ENCODE data around the gene PARVA. TPM values are rescaled to one million over a fixed set of nuclear protein-coding genes. Genes with fewer than 3 reads are reported as not detected.

PARVA gene
- total RNA-seq, 1 experiment from 2014 or later: 9.9 TPM

DNA sequence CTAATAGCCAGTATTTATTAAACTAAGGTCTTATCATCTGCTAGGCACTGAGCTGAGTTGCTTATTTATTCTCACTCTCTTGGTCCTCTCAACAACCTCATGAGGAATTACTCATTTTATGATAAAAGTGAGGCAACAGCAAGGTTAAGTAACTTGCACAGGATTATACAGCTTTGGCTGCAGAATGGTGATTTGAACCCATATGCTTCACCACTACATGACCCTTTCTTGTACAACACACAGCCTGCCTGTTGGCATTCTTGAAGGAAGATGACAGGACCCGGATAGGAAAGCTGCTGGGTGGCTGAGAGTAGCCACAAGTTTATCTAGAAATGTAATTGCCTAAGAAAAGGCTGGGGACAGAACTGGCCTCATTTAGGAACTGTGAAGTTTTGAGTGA is 5.3 kb upstream of the PARVA start:
- in situ Hi-C loops (cut with HindIII; ENCODE audit: low sequenced_read_pairs): no loop called here
- DNase-seq (ENCODE audit: low spot score): no peak

DNA sequence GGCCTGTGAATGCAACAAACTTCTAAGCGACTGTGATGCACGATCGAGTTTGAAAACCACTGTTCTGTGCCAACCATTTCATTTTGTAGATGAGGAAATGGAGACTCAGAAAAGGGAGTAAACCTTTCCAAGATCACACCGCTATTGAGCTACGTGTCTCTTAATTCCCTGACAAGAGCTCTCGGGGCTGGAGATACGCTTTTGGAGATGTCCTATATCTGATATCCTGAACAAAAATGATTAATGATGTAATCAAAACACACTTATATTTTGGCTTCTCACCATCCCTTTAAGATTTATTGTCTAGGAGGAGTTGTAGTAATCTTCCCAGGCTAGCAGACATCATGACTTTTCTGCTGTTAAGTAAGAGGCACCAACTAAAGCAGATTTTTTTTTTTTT is 1.7 kb upstream of the PARVA start:
- in situ Hi-C loops (cut with HindIII; ENCODE audit: low sequenced_read_pairs): no loop called here
- DNase-seq (ENCODE audit: low spot score): no peak

DNA sequence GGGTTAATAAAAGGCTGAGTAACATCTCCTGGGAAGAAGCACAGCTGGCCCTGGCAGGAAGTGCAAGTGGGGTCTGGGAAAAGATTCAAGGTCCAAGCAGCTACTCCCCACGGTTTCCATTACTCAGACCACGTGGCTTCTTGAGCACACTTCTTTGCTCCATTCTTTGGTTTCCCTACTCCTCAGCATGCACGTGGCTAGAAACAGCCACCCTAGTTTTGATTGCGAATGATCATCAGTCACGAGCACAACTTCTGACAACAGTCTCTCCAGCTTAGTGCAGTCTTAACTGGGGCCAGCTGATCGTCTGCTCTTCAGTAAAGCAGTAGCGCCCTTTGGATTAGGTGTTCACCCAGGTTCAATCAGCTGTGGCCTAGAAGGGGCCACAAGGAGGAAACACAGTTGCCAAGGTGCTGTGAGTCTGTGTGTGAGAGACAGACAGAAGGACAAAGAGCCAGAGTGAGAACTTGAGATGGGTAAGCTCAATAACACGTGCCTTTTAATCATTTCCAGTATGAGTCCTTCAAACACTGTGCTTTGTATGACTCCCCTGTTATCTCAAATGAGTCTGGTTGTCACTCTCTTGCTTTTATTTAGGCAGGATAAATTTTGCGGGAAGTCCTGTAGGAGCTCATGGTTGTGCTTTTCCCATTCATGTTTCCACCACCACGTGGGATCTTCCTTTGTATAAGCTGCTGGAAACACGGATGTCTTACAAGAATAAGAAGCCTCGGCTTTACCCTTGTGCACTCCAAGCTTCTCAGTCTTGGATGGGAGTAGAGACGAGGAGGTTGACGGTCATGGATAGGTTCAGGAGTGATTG is 901 bp upstream of the PARVA start:
- in situ Hi-C loops (cut with HindIII; ENCODE audit: low sequenced_read_pairs): no loop called here
- peak; percentile 43 for DNase-seq (ENCODE audit: low spot score)

DNA sequence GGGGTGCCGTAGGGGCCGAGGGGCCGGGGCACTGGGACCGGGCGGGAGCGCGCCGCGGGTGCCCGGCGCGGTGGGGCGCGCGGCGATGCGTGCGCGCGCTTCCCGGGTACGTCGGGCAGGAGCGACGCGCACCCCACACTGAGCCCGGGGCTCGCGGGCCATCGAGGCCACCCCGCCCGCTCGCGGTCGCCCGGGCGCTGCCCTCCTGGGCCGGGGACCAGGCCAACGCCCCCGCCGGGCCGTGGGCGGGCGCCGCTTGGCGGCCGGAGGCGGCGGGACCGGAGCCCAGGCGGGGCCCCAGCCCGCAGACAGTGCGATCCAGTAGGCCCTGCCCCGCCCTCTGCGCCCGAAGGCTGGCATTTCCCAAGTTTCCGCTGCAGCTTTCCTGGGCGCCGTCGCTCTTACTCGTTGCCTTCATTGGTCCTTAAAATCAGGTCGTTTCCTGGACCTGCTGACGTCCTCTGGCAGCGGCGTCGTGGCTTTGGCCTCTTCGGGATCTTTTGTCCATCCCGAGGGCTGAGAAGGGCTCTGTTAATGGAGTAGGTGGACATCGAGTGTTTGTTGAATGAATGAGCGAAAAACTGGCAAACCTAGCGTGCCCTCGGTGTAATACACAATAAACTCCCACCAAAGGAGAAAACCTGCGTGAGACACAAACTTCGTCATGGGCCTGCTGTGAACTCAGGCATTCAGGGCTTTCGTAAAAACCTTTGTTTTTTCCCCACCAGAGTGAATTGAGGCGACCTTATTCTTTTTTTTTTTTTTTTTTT is 638 bp downstream of the PARVA start:
- in situ Hi-C loops (cut with HindIII; ENCODE audit: low sequenced_read_pairs): no loop called here
- peak; percentile 42 for DNase-seq (ENCODE audit: low spot score)

DNA sequence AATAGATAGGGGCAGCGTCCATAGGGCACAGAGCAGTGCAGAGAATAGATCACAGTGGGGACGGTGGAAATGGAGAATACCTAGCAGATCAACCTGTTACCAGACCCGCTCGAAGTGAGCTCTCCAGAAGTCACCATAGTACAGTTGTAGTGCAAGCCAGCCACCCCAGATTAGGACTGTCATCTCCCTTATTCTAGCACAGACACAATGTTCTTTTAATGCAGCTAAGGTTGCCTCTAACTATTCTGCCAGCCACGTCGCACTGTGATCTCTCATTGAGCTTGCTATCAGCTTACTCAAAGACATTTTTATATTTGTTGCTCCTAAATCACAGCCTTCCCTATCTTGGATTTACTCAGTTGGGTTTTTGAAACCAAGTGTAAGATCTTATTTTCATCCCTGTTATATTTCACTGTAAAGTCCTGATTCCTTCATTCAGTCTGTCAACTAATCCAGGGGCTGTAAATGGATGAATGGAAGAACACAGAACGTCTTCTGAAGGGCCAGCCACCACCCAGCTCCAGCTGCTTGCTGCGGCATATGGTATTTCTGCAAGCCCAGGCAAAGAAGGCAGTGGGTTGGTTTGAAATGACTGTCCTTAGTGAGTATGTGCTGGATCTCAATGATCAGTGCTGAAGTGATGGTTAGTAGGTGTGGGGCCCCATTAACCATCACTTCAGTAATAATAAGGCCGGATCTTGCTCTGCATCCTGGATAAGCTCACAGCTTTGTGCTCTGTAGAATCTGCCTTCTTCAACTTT is 3.4 kb downstream of the PARVA start:
- in situ Hi-C loops (cut with HindIII; ENCODE audit: low sequenced_read_pairs): no loop called here
- no peak for DNase-seq (ENCODE audit: low spot score)

DNA sequence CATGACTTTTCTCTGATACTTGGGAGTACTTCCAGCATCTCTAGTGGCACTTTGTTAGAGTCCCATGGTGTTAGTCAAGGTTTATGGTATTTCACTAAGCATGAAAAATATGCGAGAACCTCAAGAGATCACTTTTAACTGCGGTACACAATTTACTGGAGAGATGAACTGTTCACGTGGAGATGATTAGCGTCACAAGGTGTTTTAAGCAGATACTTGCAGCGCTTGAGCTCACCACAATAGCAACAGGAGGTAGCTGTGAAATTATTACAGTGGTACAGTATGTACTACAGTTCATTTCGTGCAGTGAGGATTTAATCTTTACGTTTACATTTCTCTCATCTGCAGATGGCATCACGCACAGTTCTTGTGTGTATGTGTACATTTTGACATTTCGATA is 4.5 kb downstream of the PARVA start:
- DNase-seq (ENCODE audit: low spot score): no peak
- in situ Hi-C loops (cut with HindIII; ENCODE audit: low sequenced_read_pairs): no loop called here

DNA sequence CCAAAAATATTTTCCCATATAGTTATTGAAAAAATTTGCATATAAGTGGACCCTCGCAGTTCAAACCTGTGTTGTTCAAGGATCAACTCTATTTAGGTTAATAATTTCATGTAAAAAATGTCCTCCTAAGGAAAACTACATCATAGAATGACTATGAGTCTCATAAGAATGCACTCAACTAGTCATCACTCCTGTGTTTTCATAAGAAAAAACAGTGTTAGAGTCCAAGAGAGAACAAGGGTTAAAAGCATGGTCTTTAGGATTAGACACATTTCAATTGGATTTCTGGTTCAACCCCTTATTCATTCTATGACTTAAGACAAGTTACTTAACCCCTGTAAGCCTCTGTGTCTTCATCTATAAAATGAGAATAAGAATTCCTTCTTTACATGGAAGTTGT is 5.1 kb downstream of the PARVA start:
- in situ Hi-C loops (cut with HindIII; ENCODE audit: low sequenced_read_pairs): no loop called here
- DNase-seq (ENCODE audit: low spot score): no peak

DNA sequence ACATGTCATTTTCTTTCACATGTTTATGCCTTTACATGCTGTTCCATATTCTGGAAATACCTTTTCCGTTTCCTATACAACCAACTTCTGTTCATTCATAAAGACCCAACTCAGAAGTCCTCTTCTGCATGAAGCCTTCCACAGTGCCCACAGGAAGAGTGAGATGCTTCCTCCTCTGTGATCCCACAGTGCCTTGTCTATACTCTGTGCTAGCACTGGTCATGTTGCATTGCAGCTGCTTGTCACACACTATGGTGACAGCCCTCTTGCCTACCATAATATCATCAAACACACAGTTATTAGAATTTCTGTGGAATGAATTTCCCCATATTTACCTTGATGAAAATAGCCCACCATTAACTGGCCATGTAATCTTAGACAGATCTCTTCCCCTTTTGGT is 8.9 kb downstream of the PARVA start:
- no peak for DNase-seq (ENCODE audit: low spot score)
- in situ Hi-C loops (cut with HindIII; ENCODE audit: low sequenced_read_pairs): no loop called here

DNA sequence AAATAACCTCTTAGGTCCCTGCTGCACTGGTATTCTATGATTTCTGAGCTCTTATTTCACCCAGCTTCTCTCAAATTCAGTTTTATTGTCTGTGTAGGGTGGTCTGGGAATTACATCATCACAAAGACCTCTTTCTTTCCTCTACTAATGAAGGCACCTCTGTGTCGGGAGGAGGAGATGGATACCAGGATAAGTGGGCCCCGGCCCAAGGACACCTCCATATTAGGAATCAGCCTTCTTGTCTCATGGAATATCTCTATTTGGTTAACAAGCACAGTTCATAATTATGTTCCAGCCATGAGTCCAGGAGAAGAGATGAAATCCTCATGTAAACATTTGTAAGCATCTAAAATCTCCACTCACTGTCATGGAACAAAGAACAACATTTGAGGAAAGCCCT is 9.4 kb downstream of the PARVA start:
- in situ Hi-C loops (cut with HindIII; ENCODE audit: low sequenced_read_pairs): no loop called here
- DNase-seq (ENCODE audit: low spot score): no peak

DNA sequence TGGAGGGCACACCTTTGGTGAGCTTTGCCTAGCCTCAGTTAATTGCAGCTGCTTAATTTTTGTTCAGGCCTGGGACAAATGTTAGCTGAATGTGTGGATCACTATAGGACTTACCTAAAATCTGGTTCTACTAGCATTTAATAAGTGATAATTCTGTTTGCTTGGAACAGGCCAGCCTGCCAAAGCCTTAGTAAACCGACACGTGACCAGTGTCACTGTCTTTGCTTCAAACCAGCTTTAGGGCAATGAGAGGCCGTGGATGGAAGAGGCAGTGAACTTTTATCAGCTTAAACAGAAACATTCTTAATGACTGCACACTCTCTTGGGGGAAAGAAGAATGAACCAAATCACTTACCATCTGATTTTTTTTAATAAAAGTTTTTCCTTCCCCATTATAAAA is 10.8 kb downstream of the PARVA start:
- DNase-seq (ENCODE audit: low spot score): no peak
- in situ Hi-C loops (cut with HindIII; ENCODE audit: low sequenced_read_pairs): no loop called here

DNA sequence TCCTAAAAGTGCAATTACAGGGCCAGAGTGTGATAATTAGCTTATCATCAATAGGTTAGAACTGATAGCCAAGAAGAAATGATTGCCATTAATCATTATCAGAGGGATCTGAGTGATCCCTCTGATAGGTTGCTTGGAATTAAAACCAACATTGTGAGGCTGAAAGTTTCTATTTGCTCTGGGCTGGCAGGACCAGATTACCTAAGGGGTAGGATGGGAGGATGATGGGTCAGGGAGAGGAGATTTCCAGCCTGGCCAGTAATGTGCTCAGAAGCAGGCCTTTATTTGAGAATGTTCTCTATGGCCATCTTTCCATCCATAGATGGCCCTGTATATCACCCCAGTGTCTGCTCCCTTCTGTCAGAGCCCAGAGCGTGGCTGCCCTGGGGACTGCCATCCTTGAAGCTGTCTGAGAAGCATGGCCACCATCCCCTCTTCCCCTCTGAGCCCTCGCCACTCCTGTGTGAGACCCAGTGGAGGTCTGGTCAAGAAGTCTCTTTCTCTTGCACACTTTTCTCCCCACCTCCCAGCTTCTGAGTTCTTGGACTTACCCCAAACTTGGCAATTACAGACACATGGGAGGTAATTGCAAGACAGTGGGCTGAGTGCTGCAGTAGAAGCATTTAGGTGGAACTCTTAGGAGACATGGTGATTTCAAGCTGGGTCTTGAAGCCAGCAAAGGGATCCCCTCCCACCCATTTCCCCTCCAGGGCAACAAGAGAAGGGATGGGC is 11.7 kb downstream of the PARVA start:
- in situ Hi-C loops (cut with HindIII; ENCODE audit: low sequenced_read_pairs): no loop called here
- no peak for DNase-seq (ENCODE audit: low spot score)

DNA sequence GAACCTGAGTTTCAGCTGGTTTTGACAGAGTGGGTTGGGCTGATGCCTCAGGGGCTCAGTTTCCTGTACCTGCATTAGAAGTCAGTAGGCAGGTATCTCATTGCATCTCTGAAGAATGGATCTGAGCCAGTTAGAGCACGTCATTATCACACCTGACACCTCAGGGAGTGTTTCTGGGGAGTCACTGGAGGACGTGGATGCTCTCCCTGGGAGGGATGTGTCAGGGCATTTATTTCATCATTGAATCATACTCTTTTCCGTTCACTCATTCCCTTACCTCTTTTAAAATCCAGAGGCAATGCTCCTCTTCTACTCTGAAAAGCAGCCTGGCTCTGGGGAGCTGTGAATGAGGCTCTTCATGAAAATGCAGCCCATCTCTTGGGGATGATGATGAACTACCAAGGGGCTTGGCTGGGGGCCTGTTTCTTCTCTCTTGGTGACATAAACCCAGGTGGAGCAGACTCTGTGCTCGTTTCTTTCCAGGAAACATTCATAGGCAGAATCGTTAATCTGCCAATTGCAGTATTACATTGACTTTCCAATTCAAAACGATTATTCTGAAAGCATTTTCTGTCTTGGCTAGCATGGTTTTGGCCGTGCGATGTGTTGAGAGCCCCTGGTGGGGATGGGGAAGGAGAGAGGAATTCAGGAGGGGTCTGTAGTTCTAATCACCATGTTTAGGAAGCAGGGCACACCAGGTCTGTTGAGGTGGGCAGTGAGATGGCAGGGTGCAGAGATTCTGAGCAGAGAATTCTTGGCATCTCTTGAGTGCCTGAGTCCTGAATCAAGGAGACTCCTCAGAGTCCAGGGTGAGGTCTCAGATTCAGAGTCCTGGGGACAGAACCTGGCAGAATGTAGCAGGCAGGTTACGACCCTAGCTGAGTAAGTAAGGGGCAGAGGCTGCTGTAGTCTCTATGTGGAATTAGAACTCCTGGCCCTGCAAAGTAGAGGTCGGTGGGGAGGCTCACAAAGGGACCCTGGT is 12.6 kb downstream of the PARVA start:
- in situ Hi-C loops (cut with HindIII; ENCODE audit: low sequenced_read_pairs): no loop called here
- peak; percentile 34 for DNase-seq (ENCODE audit: low spot score)

DNA sequence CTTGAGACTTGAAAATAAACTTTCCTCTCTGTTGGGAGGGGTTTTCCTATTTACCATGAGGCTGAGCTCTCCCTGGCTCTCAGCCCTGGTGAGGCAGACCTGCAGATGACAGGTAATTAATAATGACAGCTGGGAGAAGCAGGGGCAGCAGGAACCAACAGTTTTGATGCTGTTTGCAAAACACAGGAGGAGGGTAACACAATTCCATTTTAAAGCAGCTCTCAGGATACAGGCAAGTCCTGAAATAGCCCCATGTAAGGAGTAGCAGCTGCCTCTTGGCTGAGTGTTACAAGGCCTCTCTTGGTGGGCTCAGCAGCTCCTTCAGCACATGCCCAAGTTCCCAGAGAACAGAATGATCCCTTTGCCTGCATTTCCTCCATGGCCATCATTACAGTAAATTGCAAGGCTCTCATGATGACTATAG is 13.3 kb downstream of the PARVA start:
- in situ Hi-C loops (cut with HindIII; ENCODE audit: low sequenced_read_pairs): no loop called here
- peak; percentile 86 for DNase-seq (ENCODE audit: low spot score)

DNA sequence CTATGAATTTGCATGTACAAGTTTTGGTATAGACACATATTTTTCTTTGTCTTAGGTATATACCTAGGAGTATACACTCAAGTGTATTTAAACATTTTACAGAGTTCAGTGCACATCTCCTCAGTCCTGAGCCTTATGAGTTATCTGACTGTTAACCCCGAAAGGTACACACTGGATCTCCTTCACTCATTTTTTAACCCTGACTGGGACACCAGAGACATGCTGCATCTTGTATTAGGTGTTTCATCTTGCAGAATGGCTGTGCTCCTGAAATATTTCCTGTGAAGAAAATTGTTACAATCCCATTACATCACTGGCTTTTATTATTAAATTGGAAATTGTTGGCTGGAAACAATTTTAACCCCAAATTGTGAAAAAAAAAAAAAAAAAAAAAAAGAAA is 15.3 kb downstream of the PARVA start:
- no peak for DNase-seq (ENCODE audit: low spot score)
- in situ Hi-C loops (cut with HindIII; ENCODE audit: low sequenced_read_pairs): no loop called here

DNA sequence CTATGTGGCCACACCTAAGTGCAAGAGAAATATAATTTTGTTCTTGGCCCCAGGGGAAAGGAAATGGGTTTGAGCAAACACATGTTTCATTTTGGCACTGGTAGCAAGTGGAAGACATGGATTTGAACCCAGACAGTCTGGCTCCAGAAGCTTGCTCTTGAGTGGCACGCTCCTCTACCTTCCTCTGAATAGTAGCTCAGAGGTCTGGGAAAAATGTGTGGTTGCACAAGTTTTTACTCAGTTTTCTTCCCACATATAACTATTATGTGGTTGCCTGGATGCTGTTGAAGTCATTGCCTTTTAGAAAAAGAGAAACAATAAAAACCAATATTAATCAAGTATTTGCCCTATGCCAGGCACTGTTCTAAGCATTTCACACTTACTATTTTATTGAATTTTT is 16.3 kb downstream of the PARVA start:
- in situ Hi-C loops (cut with HindIII; ENCODE audit: low sequenced_read_pairs): no loop called here
- no peak for DNase-seq (ENCODE audit: low spot score)

DNA sequence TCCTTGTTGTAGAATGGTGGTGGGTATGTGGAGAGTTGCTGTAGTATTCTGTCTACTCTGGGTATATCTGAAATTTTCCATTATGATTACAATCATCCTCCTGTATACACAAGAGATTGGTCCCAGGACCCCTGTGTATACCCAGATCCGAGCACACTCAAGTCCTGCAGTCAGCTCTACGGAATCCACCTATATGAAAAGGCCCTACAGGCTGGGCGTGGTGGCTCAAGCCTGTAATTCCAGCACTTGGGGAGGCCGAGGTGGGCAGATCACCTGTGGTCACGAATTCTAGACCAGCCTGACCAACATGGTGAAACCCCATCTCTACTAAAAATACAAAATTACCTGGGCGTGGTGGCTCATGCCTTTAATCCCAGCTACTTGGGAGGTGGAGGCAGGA is 17.2 kb downstream of the PARVA start:
- no peak for DNase-seq (ENCODE audit: low spot score)
- in situ Hi-C loops (cut with HindIII; ENCODE audit: low sequenced_read_pairs): no loop called here

DNA sequence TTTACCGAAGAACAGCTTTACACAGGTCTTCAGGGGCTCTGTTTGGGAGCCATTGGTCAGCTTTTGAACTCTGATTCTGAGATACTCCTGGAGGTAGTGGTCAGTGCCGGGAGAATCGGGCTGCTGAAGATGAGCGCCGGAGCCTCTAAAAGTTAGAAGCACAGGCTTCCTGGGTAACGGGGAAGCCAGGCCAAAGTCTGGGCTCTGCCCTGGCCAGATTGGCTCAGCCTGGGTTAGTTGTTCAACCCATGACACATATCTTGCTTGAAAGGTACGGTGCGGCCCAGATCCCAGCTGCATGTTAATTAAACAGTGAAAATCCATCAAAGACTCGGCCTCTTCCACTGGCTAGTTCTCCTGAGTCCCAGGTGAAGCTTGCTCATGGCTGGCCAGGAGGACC is 18.0 kb downstream of the PARVA start:
- in situ Hi-C loops (cut with HindIII; ENCODE audit: low sequenced_read_pairs): no loop called here
- DNase-seq (ENCODE audit: low spot score): no peak

DNA sequence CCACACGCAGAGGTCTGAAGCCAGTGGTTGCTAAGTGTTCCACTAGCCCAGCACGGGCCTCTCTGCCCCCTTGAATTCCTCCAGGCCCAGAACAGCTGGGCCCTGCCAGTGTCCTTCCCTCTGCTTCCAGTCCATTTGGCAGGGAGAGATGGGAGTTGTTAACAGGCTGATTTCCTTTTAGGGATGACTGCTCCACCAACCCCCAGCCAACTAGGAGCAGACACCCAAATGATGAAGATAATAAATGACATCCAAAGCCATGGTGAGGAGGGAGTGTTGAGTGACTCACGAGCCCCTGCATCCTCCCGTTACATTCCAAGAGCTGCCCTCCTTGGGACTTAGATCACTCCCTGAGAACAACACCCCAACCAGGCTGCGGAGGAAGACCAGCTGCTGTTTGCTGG is 20.6 kb downstream of the PARVA start:
- in situ Hi-C loops (cut with HindIII; ENCODE audit: low sequenced_read_pairs): no loop called here
- DNase-seq (ENCODE audit: low spot score): no peak
